Measurements from ENCODE around the gene OPN4.
"Not testable (repeated sequence)": the region's sequence is repeated elsewhere in the genome, so short reads cannot be mapped to it uniquely, and the experiment has no call there.

Gene OPN4, protein sequence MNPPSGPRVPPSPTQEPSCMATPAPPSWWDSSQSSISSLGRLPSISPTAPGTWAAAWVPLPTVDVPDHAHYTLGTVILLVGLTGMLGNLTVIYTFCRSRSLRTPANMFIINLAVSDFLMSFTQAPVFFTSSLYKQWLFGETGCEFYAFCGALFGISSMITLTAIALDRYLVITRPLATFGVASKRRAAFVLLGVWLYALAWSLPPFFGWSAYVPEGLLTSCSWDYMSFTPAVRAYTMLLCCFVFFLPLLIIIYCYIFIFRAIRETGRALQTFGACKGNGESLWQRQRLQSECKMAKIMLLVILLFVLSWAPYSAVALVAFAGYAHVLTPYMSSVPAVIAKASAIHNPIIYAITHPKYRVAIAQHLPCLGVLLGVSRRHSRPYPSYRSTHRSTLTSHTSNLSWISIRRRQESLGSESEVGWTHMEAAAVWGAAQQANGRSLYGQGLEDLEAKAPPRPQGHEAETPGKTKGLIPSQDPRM

DNA sequence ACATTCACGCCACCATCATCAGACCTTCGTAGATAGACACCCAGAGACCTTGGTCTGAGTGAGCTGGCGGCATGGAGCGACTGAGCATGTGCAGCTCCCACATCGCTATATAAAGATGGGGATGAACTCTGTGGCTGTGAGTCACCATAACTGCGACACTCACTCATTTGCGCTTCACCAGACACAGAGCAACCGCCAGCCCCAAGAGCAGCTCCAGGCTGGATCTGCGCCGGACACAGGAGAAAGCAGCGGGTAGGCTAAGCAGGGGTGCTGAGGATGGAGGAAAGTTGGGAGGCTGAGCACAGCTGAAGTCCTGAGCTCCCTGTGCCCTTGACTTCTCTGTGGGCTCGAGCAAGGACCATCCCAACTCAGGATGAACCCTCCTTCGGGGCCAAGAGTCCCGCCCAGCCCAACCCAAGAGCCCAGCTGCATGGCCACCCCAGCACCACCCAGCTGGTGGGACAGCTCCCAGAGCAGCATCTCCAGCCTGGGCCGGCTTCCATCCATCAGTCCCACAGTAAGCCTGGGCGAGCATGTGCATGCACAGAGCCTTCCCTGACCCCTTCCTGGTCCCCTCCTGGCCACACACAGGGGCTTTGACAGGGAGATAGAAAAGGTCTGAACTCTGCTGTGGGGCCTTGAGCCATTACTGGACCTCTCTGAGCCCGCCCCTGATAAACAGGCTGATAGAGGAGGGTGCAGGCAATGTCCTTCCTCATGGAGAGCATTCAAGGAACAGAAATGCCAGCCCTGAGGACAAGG is at the start of gene OPN4:
OPN4 (plus strand) TSS at position 137 of the 762 bp plus-strand sequence; CDS start at position 374, 237 bp downstream.
- DNase-seq (ENCODE audit: low spot score) = peak; percentile 2

DNA sequence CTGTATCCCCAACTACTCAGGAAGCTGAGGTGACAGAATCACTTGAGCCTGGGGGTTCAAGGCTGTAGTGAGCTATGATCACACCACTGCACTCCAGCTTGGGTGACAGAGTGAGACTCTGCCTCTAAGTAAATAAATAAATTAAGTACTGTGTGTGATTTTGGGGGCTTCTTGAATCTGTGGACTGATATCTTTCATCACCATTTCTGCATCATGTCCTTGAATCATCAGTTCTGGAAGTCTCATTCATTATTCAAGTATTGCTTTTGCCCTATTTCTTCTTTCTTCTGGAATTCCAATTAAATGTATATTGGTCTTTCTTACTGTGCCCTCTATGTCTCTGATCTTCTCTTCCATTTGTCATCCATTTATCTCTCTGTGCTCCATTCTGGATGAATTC is 46.7 kb upstream of the OPN4 start:
- no peak for DNase-seq (ENCODE audit: low spot score)

DNA sequence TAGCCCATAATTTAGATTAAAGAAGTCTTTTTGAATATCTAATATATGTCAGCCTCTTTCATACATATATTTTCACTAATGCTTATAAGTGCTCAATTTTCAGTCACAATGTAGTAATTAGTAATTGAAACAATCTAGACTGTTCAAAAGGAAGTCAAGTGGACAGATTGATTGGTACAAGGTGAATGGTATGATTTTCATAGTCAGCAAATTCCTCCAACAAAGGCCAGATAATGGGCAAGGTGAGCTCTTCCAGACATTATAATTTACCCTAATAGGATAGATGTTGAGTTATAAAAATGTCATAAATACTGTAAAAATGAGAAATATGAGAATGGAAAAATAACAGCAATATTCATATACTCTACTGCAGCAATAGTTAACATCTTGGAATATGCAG is 44.4 kb upstream of the OPN4 start:
- no peak for DNase-seq (ENCODE audit: low spot score)

DNA sequence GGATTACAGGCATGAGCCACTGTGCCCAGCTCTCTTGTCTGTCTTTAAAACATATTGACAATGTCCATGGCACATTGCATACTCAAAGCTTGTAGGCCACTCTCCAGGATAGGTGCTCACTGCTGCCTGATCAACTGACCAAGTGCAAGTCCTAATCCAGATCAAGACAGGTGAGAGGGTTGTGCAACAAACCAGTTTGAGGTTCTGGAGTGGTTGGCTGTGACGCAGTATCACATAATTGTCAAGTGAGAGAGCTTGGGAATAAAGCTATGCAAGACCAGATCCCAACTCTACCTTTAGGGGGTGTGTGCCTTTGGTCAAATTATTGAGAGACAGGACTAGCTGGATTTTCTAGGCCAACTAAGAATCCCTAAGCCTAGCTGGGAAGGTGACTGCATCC is 43.0 kb upstream of the OPN4 start:
- DNase-seq (ENCODE audit: low spot score) = no peak

DNA sequence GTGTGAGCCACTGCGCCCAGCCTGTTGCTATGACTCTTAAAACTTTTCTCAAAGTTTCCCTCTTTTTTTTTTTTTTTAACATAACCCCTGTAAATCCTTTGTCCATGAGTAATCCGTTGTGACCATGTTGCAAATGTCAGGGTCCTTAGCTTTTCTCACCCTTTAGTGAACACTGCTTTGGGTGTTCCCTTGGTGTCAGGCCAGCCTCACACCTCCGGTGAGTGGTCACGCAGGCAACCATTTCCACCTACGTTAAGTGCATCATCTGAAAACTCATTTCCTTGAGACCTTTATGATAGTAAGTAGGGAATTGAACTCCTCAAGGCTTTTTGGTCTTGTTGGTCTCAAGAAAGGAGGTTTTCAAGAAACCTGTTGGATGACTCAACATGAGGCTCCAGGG is 41.3 kb upstream of the OPN4 start:
- DNase-seq (ENCODE audit: low spot score) = no peak

DNA sequence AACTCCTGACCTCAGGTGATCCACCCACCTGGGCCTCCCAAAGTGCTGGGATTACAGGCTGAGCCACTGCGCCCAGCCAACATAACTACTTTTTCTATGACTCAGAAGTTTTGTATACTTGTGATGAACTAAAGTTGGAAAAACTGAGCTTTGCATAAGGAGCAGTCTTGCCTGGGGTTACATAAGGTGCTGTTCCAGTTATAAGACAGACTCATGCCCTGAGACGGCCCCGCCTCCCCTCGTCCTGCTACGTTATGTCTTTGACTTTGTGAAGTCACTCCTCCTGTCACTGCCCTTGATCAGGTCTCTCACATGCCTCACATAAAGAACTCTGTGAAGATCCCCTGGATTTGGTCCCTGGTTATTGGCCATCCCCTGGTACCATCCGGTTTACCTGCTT is 40.4 kb upstream of the OPN4 start:
- DNase-seq (ENCODE audit: low spot score) = no peak

DNA sequence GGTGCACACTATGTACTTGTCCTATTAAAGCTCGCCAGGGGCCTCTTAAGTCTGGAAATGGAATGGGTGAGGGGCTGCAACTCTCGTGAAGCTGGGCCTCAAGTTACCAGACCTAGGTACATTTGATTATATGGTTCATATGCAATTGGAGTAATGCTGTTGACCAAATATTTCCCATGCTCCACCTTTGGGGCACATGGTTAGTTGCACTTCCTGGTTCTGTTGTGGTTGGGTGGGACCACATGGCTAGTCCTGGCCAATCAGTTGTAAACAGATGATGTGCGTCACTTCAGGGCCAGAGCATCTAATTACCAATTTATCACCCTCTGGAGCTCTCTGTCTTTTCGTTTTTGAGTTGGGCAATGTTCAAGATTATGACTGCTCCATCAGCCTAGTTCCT is 39.5 kb upstream of the OPN4 start:
- no peak for DNase-seq (ENCODE audit: low spot score)

DNA sequence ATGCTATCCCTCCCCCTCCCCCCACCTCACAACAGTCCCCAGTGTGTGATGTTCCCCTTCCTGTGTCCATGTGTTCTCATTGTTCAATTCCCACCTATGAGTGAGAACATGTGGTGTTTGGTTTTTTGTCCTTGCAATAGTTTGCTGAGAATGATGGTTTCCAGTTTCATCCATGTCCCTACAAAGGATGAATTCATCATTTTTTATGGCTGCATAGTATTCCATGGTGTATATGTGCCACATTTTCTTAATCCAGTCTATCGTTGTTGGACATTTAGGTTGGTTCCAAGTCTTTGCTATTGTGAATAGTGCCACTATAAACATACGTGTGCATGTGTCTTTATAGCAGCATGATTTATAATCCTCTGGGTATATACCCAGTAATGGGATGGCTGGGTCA is 37.1 kb upstream of the OPN4 start:
- not testable (repeated sequence) for DNase-seq (ENCODE audit: low spot score)

DNA sequence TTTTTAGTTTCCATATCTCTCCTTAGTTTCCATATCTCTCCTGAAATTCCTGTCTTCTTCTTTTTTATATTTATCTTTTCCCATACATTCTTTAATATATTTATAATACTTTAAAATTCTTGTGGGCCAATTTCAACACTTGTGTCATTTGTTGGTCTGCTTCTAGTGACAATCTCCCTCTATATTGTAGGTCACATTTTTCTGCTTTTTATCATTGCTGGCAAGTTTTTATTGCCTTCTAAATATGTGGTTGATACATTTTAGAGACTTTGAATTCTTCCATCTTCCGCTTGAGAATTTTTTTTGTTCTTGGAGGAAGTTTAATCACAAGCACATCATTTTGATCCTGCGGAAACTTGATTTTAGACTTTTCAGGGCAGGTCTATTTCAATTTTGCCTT is 26.0 kb upstream of the OPN4 start:
- no peak for DNase-seq (ENCODE audit: low spot score)

DNA sequence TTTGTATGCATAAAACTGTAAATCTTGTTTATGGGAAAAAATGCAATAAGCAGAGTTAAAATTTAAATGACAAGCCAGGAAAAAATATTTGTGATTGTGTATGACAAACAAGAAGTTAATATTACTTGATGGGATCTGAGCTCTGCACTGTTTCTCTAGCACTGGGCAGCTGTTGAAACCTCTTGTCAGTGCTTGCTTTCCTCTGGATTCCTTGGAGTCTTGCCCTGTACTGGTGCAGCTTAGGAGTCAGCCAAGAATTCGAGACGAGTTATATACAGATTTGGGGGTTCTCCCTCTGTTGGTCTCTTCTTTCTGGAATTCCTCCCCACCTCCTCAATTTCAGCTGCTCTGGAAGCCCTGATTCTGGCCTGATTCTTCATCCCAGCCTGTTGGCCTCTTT is 24.3 kb upstream of the OPN4 start:
- no peak for DNase-seq (ENCODE audit: low spot score)

DNA sequence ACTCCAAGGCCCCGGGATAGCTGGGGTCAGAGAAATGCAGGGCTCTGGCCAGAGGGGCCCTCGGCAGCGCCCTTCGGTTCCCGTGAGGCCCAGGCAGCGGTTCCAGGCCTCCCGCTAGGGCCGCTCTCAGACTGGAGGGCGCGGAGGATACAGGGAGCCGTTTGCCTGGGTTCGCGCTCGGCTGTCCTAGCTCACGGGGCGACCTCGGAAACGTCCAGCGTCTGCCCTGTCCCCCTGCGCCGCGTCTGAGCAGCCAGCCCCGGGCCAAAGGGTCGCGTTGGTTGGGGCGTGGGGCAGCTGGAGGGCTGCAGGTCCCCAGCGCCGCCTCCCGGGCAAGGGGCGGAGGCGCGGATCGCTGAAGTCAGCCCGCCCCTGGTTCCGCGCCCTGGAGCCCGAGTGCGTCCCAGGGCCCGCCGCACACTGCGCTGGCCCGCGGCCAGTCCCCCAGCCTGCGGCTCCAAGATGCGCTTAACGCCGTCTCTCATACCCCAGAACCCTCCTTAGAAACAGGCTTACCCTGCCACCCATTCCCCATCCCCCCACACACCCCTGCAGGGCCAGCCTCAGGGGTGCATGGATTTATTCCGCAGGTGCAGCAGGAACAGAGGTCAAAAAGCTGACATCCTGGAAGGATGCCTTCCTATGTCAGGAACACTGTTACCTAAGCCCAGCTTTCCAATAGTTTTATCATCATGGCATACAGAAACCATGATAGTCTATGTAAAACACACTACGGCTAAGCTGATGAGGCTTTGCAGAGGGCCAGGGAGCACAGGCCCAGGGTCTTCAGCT is 22.1 kb upstream of the OPN4 start:
- DNase-seq (ENCODE audit: low spot score) = peak; percentile 20

DNA sequence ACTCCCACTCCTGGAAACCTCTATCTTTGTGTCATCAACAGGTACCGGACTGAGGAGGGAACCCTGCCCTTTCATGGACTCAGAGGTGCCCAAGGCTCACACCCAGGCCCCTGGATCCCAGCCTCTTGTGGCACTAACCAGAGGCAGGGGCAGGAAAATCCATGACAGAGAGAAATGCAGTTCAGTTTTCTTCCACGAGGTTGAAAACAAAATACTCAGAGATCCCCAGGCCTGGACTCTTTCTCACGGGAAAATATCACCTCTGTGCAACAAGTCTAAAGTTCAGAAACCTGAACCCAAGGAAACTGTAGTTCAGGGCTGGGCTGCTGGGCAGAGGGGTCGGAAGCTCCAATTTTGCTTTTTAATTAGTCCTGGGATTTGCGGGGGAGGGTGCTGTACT is 21.4 kb upstream of the OPN4 start:
- DNase-seq (ENCODE audit: low spot score) = no peak

DNA sequence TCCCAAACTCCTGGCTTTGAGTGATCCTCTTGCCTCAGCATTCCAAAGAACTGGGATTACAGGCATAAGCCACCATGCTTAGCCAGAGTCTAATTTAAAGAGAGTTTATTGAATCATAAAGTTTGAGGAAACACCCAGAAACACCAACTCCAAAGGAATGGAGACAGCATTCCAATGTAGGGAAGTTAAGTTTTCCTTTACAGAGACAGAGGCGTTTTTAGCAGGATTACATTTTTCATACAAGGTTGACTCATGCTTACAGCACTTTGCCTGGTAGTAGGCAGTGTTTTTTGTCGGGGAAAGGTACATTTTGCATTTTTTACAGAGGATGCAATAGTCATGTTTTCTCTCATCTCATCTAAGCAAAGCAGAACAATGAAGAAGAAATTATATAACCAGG is 18.9 kb upstream of the OPN4 start:
- DNase-seq (ENCODE audit: low spot score) = peak; percentile 41

DNA sequence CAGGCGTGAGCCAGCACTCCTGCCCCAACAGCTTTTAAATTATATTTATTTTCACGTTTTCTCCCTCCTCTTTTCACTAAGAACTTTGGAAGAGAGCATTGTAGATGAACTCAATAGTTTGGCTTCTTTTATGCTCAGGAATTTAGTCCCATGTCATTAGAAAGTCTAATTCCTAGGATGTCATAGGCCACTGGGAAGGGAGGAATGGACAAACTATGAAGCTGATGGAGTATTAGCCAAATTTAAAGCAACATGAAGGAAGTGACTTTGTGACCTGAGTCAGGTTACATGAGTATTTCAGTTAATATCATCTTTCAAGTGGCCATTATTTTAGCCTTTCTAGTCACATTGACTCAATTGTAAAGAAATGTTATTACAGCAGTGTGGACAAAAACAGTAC is 18.0 kb upstream of the OPN4 start:
- no peak for DNase-seq (ENCODE audit: low spot score)

DNA sequence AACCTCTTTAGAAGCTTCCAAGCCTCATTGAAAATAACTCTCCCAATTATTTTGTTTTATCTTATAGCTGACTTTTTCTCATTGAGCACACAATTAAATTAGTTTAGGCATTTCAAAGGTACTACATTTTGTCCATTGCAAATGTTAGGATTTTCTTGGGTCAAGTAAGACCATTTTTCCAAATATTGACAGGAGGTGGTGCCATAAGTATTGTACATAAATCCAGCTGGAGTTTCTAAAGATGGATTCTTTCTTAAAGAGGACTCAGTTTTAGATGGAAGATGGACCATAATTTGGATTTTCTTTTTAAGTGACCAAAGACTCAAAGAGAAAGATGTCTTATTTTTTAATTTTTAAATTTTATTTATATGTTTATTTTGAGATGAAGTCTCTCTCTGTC is 12.3 kb upstream of the OPN4 start:
- no peak for DNase-seq (ENCODE audit: low spot score)

DNA sequence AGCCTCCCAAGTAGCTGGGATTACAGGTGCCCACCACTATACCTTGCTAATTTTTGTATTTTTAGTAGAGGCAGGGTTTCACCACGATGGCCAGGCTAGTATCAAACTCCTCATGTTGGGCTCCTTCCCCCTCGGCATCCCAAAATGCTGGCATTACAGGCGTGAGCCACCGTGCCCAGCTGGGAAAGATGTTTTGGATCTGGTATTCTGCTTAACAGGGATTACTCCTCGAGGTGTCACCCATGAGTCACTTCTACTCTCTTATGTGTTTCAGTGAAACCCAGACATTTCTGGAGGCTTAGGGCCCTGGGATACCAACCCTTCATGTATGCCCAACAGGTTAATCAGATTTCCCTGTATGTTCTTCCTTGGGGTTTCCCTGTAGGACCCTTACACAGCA is 11.8 kb upstream of the OPN4 start:
- peak; percentile 29 for DNase-seq (ENCODE audit: low spot score)

DNA sequence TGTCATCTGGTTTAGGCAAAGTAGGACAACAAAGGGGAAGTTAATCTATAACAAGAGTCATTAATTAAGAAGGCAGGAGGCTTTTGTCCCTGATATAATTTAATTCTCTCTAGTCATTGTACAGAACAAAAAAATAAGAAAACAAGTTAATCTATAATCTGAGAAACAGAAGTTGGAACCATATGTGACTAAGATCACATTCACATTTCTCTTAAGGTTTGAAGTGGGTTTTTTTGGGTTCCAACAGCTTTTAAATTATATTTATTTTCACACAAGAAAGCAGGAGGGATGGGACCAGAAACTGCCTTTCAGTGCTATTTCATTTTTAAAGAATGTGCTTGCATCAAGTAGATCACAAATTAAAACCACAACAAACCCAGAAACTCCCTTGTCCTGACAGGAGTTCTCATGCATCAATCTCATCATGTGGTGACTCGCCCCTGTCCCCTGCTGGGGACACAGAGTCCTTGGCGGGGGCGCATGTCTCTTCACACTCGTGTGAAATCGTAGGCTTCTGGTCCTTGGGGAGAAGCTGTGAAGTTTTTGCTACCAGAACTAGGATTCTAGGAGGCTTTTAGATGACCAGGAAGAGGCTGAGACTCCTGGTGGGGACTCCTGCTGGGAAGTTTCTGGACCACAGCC is 10.1 kb upstream of the OPN4 start:
- peak; percentile 17 for DNase-seq (ENCODE audit: low spot score)

DNA sequence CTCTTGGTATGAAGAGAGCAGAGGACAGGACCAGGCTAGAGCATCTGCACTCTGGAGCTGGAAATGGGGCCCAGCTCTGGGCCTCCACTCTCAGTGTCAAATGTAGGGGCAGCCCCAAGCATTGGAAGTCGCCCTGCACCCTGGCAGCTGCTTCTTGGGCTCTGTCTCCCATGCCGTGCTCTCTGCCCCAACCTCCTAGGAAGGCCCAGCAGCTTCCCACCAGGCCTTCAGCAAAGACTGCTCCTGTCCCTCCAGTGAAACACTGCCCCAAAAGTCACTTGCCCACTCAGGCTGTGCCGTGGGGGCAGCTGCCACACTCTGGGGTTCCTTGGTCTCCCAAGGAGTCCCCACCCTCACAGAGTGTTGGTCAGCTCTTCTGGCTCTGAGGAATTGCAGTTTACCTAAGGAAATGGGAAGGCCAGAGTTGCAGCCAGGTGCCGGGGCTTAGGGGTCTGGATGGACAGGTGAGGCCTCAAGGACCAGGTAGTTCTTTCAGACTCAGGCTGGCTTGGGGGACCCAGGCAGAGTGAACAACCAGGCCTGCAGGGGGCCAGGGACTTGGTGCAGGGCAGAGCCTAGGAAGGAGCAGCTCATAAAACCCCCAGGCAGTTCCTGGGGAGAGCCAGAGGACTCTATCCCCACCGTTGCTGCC is 9.4 kb upstream of the OPN4 start:
- no peak for DNase-seq (ENCODE audit: low spot score)

DNA sequence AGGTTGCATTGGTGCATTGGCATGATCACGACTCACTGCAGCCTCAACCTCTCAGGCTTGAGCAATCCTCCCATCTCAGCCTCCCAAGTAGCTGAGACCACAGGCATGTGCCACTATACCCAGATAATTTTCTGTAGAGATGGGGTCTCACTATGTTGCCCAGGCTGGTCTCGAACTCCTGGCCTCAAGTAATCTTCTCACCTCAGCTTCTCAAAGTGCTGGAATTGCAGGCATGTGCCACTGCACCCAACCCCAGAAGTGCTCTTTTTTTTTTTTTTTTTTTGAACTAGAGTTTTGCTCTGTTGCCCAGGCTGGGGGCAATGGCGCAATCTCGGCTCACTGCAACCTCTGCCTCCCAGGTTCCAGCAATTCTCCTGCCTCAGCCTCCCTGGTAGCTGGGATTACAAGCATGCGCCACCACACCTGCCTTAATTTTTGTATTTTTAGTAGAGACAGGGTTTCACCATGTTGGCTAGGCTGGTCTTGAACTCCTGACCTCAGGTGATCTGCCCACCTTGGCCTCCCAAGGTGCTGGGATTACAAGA is 8.7 kb upstream of the OPN4 start:
- not testable (repeated sequence) for DNase-seq (ENCODE audit: low spot score)

DNA sequence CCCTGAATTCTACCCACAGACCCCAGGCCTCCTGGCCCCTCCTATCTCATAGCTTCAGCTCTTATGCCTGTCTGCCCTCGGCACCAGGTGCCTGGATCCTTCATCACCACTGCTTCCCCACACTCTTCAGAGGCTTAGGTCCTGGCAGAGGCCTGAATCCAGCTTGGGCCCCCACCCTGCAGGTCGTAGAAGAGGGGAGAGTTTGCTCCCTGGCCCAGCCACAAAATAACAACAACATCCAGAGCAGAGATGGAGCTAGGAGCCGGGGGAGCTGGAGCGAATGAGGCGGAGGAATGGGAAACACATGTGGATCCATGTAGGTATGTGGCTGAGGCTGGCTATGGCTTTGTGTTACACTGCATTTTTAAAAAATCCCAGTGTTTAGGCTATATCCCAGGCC is 7.8 kb upstream of the OPN4 start:
- DNase-seq (ENCODE audit: low spot score) = no peak

DNA sequence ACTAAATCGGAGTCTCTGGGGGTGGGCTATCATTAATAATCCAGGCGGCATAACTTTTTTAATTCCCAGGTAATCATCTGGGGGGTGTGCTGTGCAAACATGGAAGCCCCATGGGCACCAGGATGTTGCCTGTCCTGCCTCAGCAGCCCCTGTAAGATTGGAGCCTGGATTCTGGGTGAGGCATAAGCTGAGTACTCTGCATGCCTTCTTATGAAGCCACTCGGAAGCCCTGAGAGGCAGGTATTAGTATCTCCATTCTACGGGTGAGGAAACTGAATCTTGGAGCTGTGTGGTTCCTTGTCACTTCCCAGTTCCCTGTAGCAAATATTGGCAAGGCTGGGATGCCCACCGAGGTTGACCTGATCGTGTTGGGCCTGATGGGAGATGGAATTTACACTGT is 7.4 kb upstream of the OPN4 start:
- DNase-seq (ENCODE audit: low spot score) = no peak

All from kidney tubule cell (primary cell).